CD14-positive monocyte (primary cell): ENCODE measurements around the gene TECTB. TPM values are rescaled to one million over a fixed set of nuclear protein-coding genes. Genes with fewer than 3 reads are reported as not detected.

Source experiments
- DNase-seq, 3 donors: peaks; one replicate each; pipeline ENCODE4 v3.0.0-alpha.2; 2011 to 2022
- H2AFZ ChIP-seq: 2 replicates; pipeline ENCODE4 v1.6.0; 2012; ENCODE audit warnings: mild to moderate bottlenecking, low read depth, low read length, inconsistent platforms; ENCODE audit not compliant: insufficient read depth, poor library complexity, severe bottlenecking
- H3K27ac ChIP-seq, 2 donors: 1 replicate in 1 of 2; 2 replicates in 1 of 2; pipeline ENCODE4 v1.5.1; 2012 to 2013; ENCODE audit warnings: low read length in 2 of 2, control low read depth in 1 of 2, inconsistent platforms in 1 of 2, low read depth in 1 of 2, mild to moderate bottlenecking in 1 of 2
- H3K27me3 ChIP-seq, 2 donors: one replicate each; pipeline versions ENCODE4 v1.6.0 to v1.6.1; 2011 to 2013; ENCODE audit warnings: low read length in 2 of 2; ENCODE audit not compliant: control insufficient read depth in 2 of 2, insufficient read depth in 2 of 2
- H3K36me3 ChIP-seq, 2 donors: replicated peaks in 1 of 2; 1 replicate in 1 of 2; 2 replicates in 1 of 2; pipeline versions ENCODE4 v1.5.1 to v1.6.1; 2012 to 2013; ENCODE audit warnings: low read length in 2 of 2, control low read depth in 1 of 2, inconsistent platforms in 1 of 2, mild to moderate bottlenecking in 1 of 2; ENCODE audit not compliant: insufficient read depth in 2 of 2, control insufficient read depth in 1 of 2
- H3K4me1 ChIP-seq, 2 donors: 1 replicate in 1 of 2; 2 replicates in 1 of 2; pipeline versions ENCODE4 v1.5.1 to v1.6.1; 2012 to 2013; ENCODE audit warnings: low read length in 2 of 2, control low read depth in 1 of 2, inconsistent platforms in 1 of 2, mild to moderate bottlenecking in 1 of 2, moderate library complexity in 1 of 2; ENCODE audit not compliant: insufficient read depth in 2 of 2, control insufficient read depth in 1 of 2
- H3K4me2 ChIP-seq: replicated peaks from 2 replicates; pipeline ENCODE3; 2012; ENCODE audit warnings: low read length, moderate library complexity, mild to moderate bottlenecking; ENCODE audit not compliant: poor library complexity, severe bottlenecking; ENCODE audit errors: extremely low read depth
- H3K4me3 ChIP-seq, 3 experiments: fragments of 200-600 bp in 1 of 3; sonication (generic) in 1 of 3; replicated peaks in 1 of 3; 1 replicate in 2 of 3; 2 replicates in 1 of 3; pipeline ENCODE4 v1.5.1; 2011 to 2013; ENCODE audit warnings: low read length in 3 of 3, mild to moderate bottlenecking in 3 of 3, control low read depth in 2 of 3, low read depth in 2 of 3, inconsistent platforms in 1 of 3, moderate library complexity in 1 of 3
- H3K79me2 ChIP-seq: 2 replicates; pipeline ENCODE4 v1.6.0; 2012; ENCODE audit warnings: mild to moderate bottlenecking, control low read depth, inconsistent platforms, low read length, moderate library complexity; ENCODE audit not compliant: insufficient read depth
- H3K9ac ChIP-seq: 2 replicates; pipeline ENCODE4 v1.6.0; 2017; ENCODE audit warnings: low read length, mild to moderate bottlenecking; ENCODE audit not compliant: insufficient read depth, poor library complexity, severe bottlenecking
- H3K9me3 ChIP-seq, 2 donors: replicated peaks in 1 of 2; 1 replicate in 1 of 2; 2 replicates in 1 of 2; pipeline versions ENCODE4 v1.5.1 to v1.6.1; 2012 to 2013; ENCODE audit warnings: low read length in 2 of 2, control low read depth in 1 of 2; ENCODE audit not compliant: control insufficient read depth in 1 of 2, insufficient read depth in 1 of 2
- H4K20me1 ChIP-seq: 2 replicates; pipeline ENCODE4 v1.6.0; 2012; ENCODE audit warnings: mild to moderate bottlenecking, low read length, control low read depth, moderate library complexity; ENCODE audit not compliant: insufficient read depth
- H3K27ac Mint-ChIP-seq, 7 donors: one replicate each; pipeline ENCODE4 v1.8.0; 2020; ENCODE audit warnings: mild to moderate bottlenecking in 7 of 7, mixed read lengths in 7 of 7, moderate library complexity in 6 of 7, inconsistent platforms in 2 of 7
- H3K27me3 Mint-ChIP-seq, 3 donors: one replicate each; pipeline ENCODE4 v1.8.0; 2021 to 2022; ENCODE audit warnings: low read depth in 3 of 3, mild to moderate bottlenecking in 3 of 3, mixed read lengths in 3 of 3, moderate library complexity in 3 of 3, inconsistent platforms in 1 of 3
- H3K36me3 Mint-ChIP-seq, 2 donors: one replicate each; pipeline ENCODE4 v1.8.0; 2020; ENCODE audit warnings: mixed read lengths in 2 of 2, inconsistent platforms in 1 of 2, mild to moderate bottlenecking in 1 of 2
- H3K4me1 Mint-ChIP-seq: one replicate; pipeline ENCODE4 v1.8.0; 2020; ENCODE audit warnings: mild to moderate bottlenecking, mixed read lengths
- H3K4me3 Mint-ChIP-seq, 2 donors: one replicate each; pipeline ENCODE4 v1.8.0; 2020; ENCODE audit warnings: mild to moderate bottlenecking in 2 of 2, mixed read lengths in 2 of 2, moderate library complexity in 1 of 2
- H3K9me3 Mint-ChIP-seq, 7 donors: one replicate each; pipeline ENCODE4 v1.8.0; 2020 to 2022; ENCODE audit warnings: mixed read lengths in 7 of 7, mild to moderate bottlenecking in 6 of 7, moderate library complexity in 6 of 7, inconsistent platforms in 2 of 7
- CTCF ChIP-seq: fragments of 200-600 bp; IDR thresholded peaks from one replicate; pipeline ENCODE4 v1.8.0; 2022; ENCODE audit warnings: antibody characterized with exemption, mild to moderate bottlenecking
- WGBS: methylation state at CpG from one replicate; pipeline ENCODE4 v1.1.5; 2013; ENCODE audit warnings: missing lambda C conversion rate; ENCODE audit not compliant: insufficient coverage; 5-methylcytosine and 5-hydroxymethylcytosine counted together
- intact Hi-C, 2 donors: fragments of 100-400 bp; cut with micrococcal nuclease; formaldehyde crosslinking; loops; one replicate each; pipeline versions ENCODE4 v1.15.0 to v1.15.1; 2023
- polyA plus RNA-seq, 3 donors: library from polyadenylated mRNA; depleted of rRNA in 1 of 3; unstranded in 2 of 3; stranded (reverse) in 1 of 3; fragments of 300-500 nt in 2 of 3; fragments of >200 nt in 1 of 3; fragmentation: Illumina TruSeq in 2 of 3; gene quantifications; 1 replicate in 2 of 3; 2 replicates in 1 of 3; pipeline ENCODE4 v1.2.3, GENCODE V29; 2012 to 2021

Gene TECTB
- polyA plus RNA-seq, 3 donors: not detected

- TF ChIP-seq CTCF: no peak
- no peak overlapping the region for H2AFZ ChIP-seq
- H3K27ac ChIP-seq: no peak overlapping the region
- H3K79me2 ChIP-seq: no peaks in the 10 kb centered on the region
- intact Hi-C loops: no loop called here
- H3K27me3 ChIP-seq: no peaks in the 10 kb centered on the region
- Mint-ChIP-seq H3K4me1 (peaks cover 3% of the 10 kb centered on the region), H3K36me3 (no peaks in the 10 kb centered on the region), H3K27ac (no peak overlapping the region), H3K27me3 (peaks cover 4 to 16% (median 6%) of the 10 kb centered on the region in 3 donors), H3K9me3 (peaks cover 0 to 1% (median 0%) of the 10 kb centered on the region in 7 donors), H3K4me3 (no peak overlapping the region)
- no peak overlapping the region for H3K4me2 ChIP-seq
- no peak overlapping the region for H3K4me3 ChIP-seq
- no peaks in the 10 kb centered on the region for H3K36me3 ChIP-seq
- no peak overlapping the region for H3K9ac ChIP-seq
- WGBS: 100% methylated on average over 2 of the region's 4 CpGs
- H3K4me1 ChIP-seq: peaks cover 2 to 5% of the 10 kb centered on the region in 2 donors
- H4K20me1 ChIP-seq: no peaks in the 10 kb centered on the region
- H3K9me3 ChIP-seq: no peaks in the 10 kb centered on the region
- DNase-seq: no peak
Observed at GRCh38 chr10:112330162-112330561, 47.0 kb downstream of the TECTB start.

GRCh38 chr10:112330607-112331160, 47.5 kb downstream of the TECTB start:
- H2AFZ ChIP-seq: no peak overlapping the region
- Mint-ChIP-seq H3K4me1 (peaks cover 8% of the 10 kb centered on the region), H3K4me3 (no peak overlapping the region), H3K36me3 (no peaks in the 10 kb centered on the region), H3K9me3 (no peaks in the 10 kb centered on the region), H3K27ac (no peak overlapping the region), H3K27me3 (peaks cover 4 to 16% (median 6%) of the 10 kb centered on the region in 3 donors)
- DNase-seq: no peak
- intact Hi-C loops: no loop called here
- no peaks in the 10 kb centered on the region for H4K20me1 ChIP-seq
- H3K27ac ChIP-seq: no peak overlapping the region
- no peaks in the 10 kb centered on the region for H3K9me3 ChIP-seq
- peaks cover 7 to 10% of the 10 kb centered on the region in 2 donors for H3K4me1 ChIP-seq
- H3K79me2 ChIP-seq: no peaks in the 10 kb centered on the region
- no peak for TF ChIP-seq CTCF
- H3K4me2 ChIP-seq: no peak overlapping the region
- H3K27me3 ChIP-seq: no peaks in the 10 kb centered on the region
- no peak overlapping the region for H3K9ac ChIP-seq
- no peak overlapping the region for H3K4me3 ChIP-seq
- no CpG with 5 or more reads among the region's 1 CpG for WGBS
- no peaks in the 10 kb centered on the region for H3K36me3 ChIP-seq
